H1 (cell line): ENCODE data around the gene ACSM2A. TPM values are rescaled to one million over a fixed set of nuclear protein-coding genes. Genes with fewer than 3 reads are reported as not detected.

Source experiments
- CTCF ChIA-PET: fragments of 300-600 bp; sonication (Branson Sonifier 250); formaldehyde crosslinking; loops from one replicate; lab custom pipeline; 2021; ENCODE audit not compliant: partially characterized antibody; lab: Charles Lee
- POLR2A ChIA-PET: fragments of 300-600 bp; sonication (Branson Sonifier 250); formaldehyde crosslinking; loops from one replicate; lab custom pipeline; 2021; ENCODE audit warnings: inconsistent platforms; ENCODE audit not compliant: partially characterized antibody; lab: Charles Lee
- DNase-seq, 2 experiments: peaks; one replicate each; pipeline versions ENCODE4 v3.0.0 to v3.0.0-alpha.2; 2010 to 2022; ENCODE audit warnings: low spot score in 2 of 2, low read depth in 1 of 2, mixed read lengths in 1 of 2
- FAIRE-seq: peaks from 2 replicates; lab custom pipeline; 2011; peaks lifted over from hg19 to GRCh38; lab: Jason Lieb, UNC
- H2AFZ ChIP-seq: 2 replicates; pipeline ENCODE4 v1.8.1; 2012; ENCODE audit warnings: low read length, inconsistent platforms
- H2AK5ac ChIP-seq: 2 replicates; pipeline ENCODE4 v1.6.1; 2013; ENCODE audit warnings: low read depth, low read length
- H2BK120ac ChIP-seq: replicated peaks from 2 replicates; pipeline ENCODE3; 2013; ENCODE audit warnings: low read depth, low read length, inconsistent platforms
- H2BK12ac ChIP-seq: 2 replicates; pipeline ENCODE4 v1.6.1; 2013; ENCODE audit warnings: low read depth, low read length
- H2BK15ac ChIP-seq: 2 replicates; pipeline ENCODE4 v1.6.1; 2013; ENCODE audit warnings: low read length
- H2BK20ac ChIP-seq: 2 replicates; pipeline ENCODE4 v1.6.1; 2013; ENCODE audit warnings: low read length
- H2BK5ac ChIP-seq: 2 replicates; pipeline ENCODE4 v1.6.1; 2013; ENCODE audit warnings: low read depth, low read length
- H3K14ac ChIP-seq: 2 replicates; pipeline ENCODE4 v1.6.1; 2013; ENCODE audit warnings: inconsistent platforms; ENCODE audit not compliant: insufficient read length
- H3K18ac ChIP-seq: 2 replicates; pipeline ENCODE4 v1.6.1; 2013; ENCODE audit warnings: low read length; ENCODE audit errors: extremely low read depth
- H3K23ac ChIP-seq: 2 replicates; pipeline ENCODE4 v1.6.1; 2013; ENCODE audit warnings: inconsistent platforms; ENCODE audit not compliant: insufficient read length
- H3K23me2 ChIP-seq: 2 replicates; pipeline ENCODE4 v1.6.1; 2013; ENCODE audit warnings: low read depth, low read length
- H3K27ac ChIP-seq: 2 replicates; pipeline ENCODE4 v1.6.1; 2011; ENCODE audit warnings: low read depth, low read length, inconsistent platforms
- H3K27me3 ChIP-seq, 4 experiments: replicated peaks in 1 of 4; 1 replicate in 1 of 4; 2 replicates in 3 of 4; pipeline versions ENCODE4 v1.6.1 to v1.8.1; 2011 to 2013; ENCODE audit warnings: low read length in 3 of 4, mild to moderate bottlenecking in 3 of 4, inconsistent platforms in 2 of 4, mixed read lengths in 2 of 4, moderate library complexity in 1 of 4; ENCODE audit not compliant: control insufficient read depth in 3 of 4, insufficient read depth in 3 of 4; ENCODE audit errors: extremely low read depth in 1 of 4
- H3K36me3 ChIP-seq, 4 experiments: 2 replicates each; pipeline versions ENCODE4 v1.6.1 to v1.8.1; 2011 to 2013; ENCODE audit warnings: mild to moderate bottlenecking in 4 of 4, low read length in 3 of 4, moderate library complexity in 2 of 4, control low read depth in 1 of 4, inconsistent platforms in 1 of 4; ENCODE audit not compliant: insufficient read depth in 4 of 4, control insufficient read depth in 2 of 4
- H3K4ac ChIP-seq: replicated peaks from 2 replicates; pipeline ENCODE3; 2013; ENCODE audit warnings: low read length, low read depth, mixed read lengths, inconsistent platforms; ENCODE audit not compliant: insufficient read length
- H3K4me1 ChIP-seq, 4 experiments: replicated peaks in 1 of 4; 1 replicate in 1 of 4; 2 replicates in 3 of 4; pipeline versions ENCODE4 v1.6.1 to v1.8.1; 2011 to 2013; ENCODE audit warnings: low read length in 3 of 4, inconsistent platforms in 2 of 4, mixed read lengths in 1 of 4; ENCODE audit not compliant: insufficient read depth in 4 of 4, control insufficient read depth in 3 of 4
- H3K4me2 ChIP-seq, 2 experiments: 2 replicates each; pipeline versions ENCODE4 v1.6.1 to v1.8.1; 2011 to 2013; ENCODE audit warnings: low read depth in 2 of 2, low read length in 2 of 2, control low read depth in 1 of 2, inconsistent platforms in 1 of 2, mild to moderate bottlenecking in 1 of 2; ENCODE audit not compliant: insufficient read depth in 1 of 2
- H3K4me3 ChIP-seq, 4 experiments: fragments of 200-600, 300-600 bp in 1 of 4; sonication (generic), shearing (Covaris generic), sonication (Bioruptor Twin) in 1 of 4; 2 replicates each; pipeline versions ENCODE4 v1.5.1 to v1.8.1; 2011 to 2016; ENCODE audit warnings: low read length in 4 of 4, low read depth in 3 of 4, control low read depth in 2 of 4, inconsistent platforms in 2 of 4, mild to moderate bottlenecking in 2 of 4, mixed read lengths in 1 of 4, moderate library complexity in 1 of 4; ENCODE audit not compliant: insufficient read depth in 2 of 4; ENCODE audit errors: extremely low read depth in 1 of 4
- H3K56ac ChIP-seq: replicated peaks from 2 replicates; pipeline ENCODE3; 2013; ENCODE audit warnings: low read depth, mild to moderate bottlenecking, mixed read lengths, low read length, inconsistent platforms; ENCODE audit not compliant: insufficient read length
- H3K79me1 ChIP-seq: 2 replicates; pipeline ENCODE4 v1.6.1; 2013; ENCODE audit warnings: low read depth, low read length, control low read depth
- H3K79me2 ChIP-seq, 2 experiments: 2 replicates each; pipeline versions ENCODE4 v1.6.1 to v1.8.1; 2012 to 2013; ENCODE audit warnings: low read length in 2 of 2, mild to moderate bottlenecking in 2 of 2, inconsistent platforms in 1 of 2; ENCODE audit not compliant: insufficient read depth in 2 of 2, control insufficient read depth in 1 of 2
- H3K9ac ChIP-seq, 4 experiments: replicated peaks in 1 of 4; 1 replicate in 1 of 4; 2 replicates in 3 of 4; pipeline versions ENCODE4 v1.6.1 to v1.8.1; 2011 to 2013; ENCODE audit warnings: low read depth in 3 of 4, low read length in 3 of 4, control low read depth in 2 of 4, mild to moderate bottlenecking in 2 of 4, moderate library complexity in 2 of 4, inconsistent platforms in 1 of 4; ENCODE audit errors: extremely low read depth in 1 of 4
- H3K9me3 ChIP-seq, 2 experiments: 2 replicates each; pipeline versions ENCODE4 v1.6.1 to v1.8.1; 2012 to 2013; ENCODE audit warnings: mild to moderate bottlenecking in 2 of 2, moderate library complexity in 2 of 2, control low read depth in 1 of 2, inconsistent platforms in 1 of 2, low read depth in 1 of 2, low read length in 1 of 2, mixed read lengths in 1 of 2; ENCODE audit not compliant: insufficient read depth in 2 of 2
- H4K20me1 ChIP-seq, 2 experiments: replicated peaks in 1 of 2; 2 replicates each; pipeline versions ENCODE3 to v1.8.1; 2011 to 2013; ENCODE audit warnings: inconsistent platforms in 2 of 2, low read length in 2 of 2, mild to moderate bottlenecking in 1 of 2; ENCODE audit not compliant: insufficient read depth in 2 of 2, control insufficient read depth in 1 of 2
- H4K5ac ChIP-seq: 2 replicates; pipeline ENCODE4 v1.6.1; 2013; ENCODE audit warnings: low read length, low read depth, mixed read lengths, inconsistent platforms; ENCODE audit not compliant: insufficient read length
- H4K8ac ChIP-seq: 2 replicates; pipeline ENCODE4 v1.8.0; 2013; ENCODE audit warnings: mild to moderate bottlenecking, moderate library complexity, low read length, inconsistent platforms; ENCODE audit not compliant: insufficient read depth; ENCODE audit errors: extremely low read depth
- H4K91ac ChIP-seq: replicated peaks from 2 replicates; pipeline ENCODE3; 2013; ENCODE audit warnings: low read length, mixed read lengths, inconsistent platforms; ENCODE audit not compliant: insufficient read length
- BCL11A ChIP-seq, 2 experiments: IDR thresholded peaks; one replicate each; pipeline ENCODE4 v1.6.1; 2011; ENCODE audit warnings: low read depth in 2 of 2, low read length in 2 of 2, mild to moderate bottlenecking in 2 of 2
- CBX5 ChIP-seq: fragments of 300-800, 300-1000 bp; sonication (generic); IDR thresholded peaks from 2 replicates; pipeline ENCODE4 v1.7.1; 2016; ENCODE audit warnings: antibody characterized with exemption, low read length, low read depth
- CHD2 ChIP-seq: IDR thresholded peaks from 2 replicates; pipeline ENCODE4 v1.6.1; 2012; ENCODE audit warnings: low read length, improper control_type of control experiment
- EP300 ChIP-seq, 2 experiments: IDR thresholded peaks; 1 replicate in 1 of 2; 2 replicates in 1 of 2; pipeline ENCODE4 v1.6.1; 2011 to 2012; ENCODE audit warnings: low read depth in 2 of 2, low read length in 2 of 2, mild to moderate bottlenecking in 2 of 2, borderline replicate concordance in 1 of 2, inconsistent platforms in 1 of 2, moderate library complexity in 1 of 2
- FOSL1 ChIP-seq: IDR thresholded peaks from 2 replicates; pipeline ENCODE4 v1.6.1; 2011; ENCODE audit warnings: mild to moderate bottlenecking, low read depth, low read length, moderate library complexity; ENCODE audit not compliant: insufficient read depth
- HDAC2 ChIP-seq, 2 experiments: fragments of 300-600 bp in 1 of 2; sonication (generic) in 1 of 2; IDR thresholded peaks; 2 replicates each; pipeline ENCODE4 v1.6.1; 2011 to 2012; ENCODE audit warnings: low read depth in 2 of 2, low read length in 2 of 2, mild to moderate bottlenecking in 2 of 2, moderate library complexity in 2 of 2, borderline replicate concordance in 1 of 2, inconsistent platforms in 1 of 2
- KDM5A ChIP-seq: fragments of 200-600 bp; IDR thresholded peaks from 2 replicates; pipeline ENCODE4 v1.7.1; 2012; ENCODE audit warnings: mild to moderate bottlenecking, low read length, inconsistent platforms, mixed read lengths
- MAFK ChIP-seq: IDR thresholded peaks from 2 replicates; pipeline ENCODE4 v1.6.1; 2012; ENCODE audit warnings: low read depth, mild to moderate bottlenecking, improper control_type of control experiment, low read length
- MAX ChIP-seq: IDR thresholded peaks from 2 replicates; pipeline ENCODE4 v1.6.1; 2012; ENCODE audit warnings: inconsistent platforms
- POLR2AphosphoS5 ChIP-seq: IDR thresholded peaks from 2 replicates; pipeline ENCODE4 v1.6.1; 2011; ENCODE audit warnings: low read depth, low read length
- RAD21 ChIP-seq, 2 experiments: IDR thresholded peaks in 1 of 2; conservative IDR thresholded peaks in 1 of 2; 2 replicates each; pipeline ENCODE4 v1.6.1; 2011; ENCODE audit warnings: low read depth in 2 of 2, low read length in 2 of 2, improper control_type of control experiment in 1 of 2, inconsistent platforms in 1 of 2, mild to moderate bottlenecking in 1 of 2, moderate library complexity in 1 of 2
- RNF2 ChIP-seq: fragments of 200-900, 300-1000 bp; sonication (generic); IDR thresholded peaks from 2 replicates; pipeline ENCODE4 v1.7.1; 2016; ENCODE audit warnings: borderline replicate concordance, low read depth, mild to moderate bottlenecking, antibody characterized with exemption, low read length; ENCODE audit not compliant: poor library complexity, severe bottlenecking; ENCODE audit errors: missing control alignments
- SAP30 ChIP-seq: fragments of 300-600 bp; sonication (generic); IDR thresholded peaks from 2 replicates; pipeline ENCODE4 v1.7.1; 2012; ENCODE audit warnings: low read length, moderate library complexity, mild to moderate bottlenecking, inconsistent platforms; ENCODE audit not compliant: insufficient read depth, insufficient replicate concordance
- WGBS, 2 experiments: shearing (Covaris generic) in 1 of 2; methylation state at CpG; one replicate each; pipeline versions ENCODE4 v1.1.6 to v1.1.7; 2013 to 2015; ENCODE audit warnings: low lambda C conversion rate in 2 of 2, mixed read lengths in 2 of 2, inconsistent platforms in 1 of 2, low coverage in 1 of 2, missing lambda C conversion rate in 1 of 2; ENCODE audit not compliant: insufficient replicate concordance in 2 of 2, insufficient coverage in 1 of 2, insufficient read length in 1 of 2; ENCODE audit errors: extremely low coverage in 1 of 2, missing lambda C conversion rate in 1 of 2; 5-methylcytosine and 5-hydroxymethylcytosine counted together
- polyA plus RNA-seq, 7 experiments: library from polyadenylated mRNA; depleted of rRNA in 3 of 7; stranded (reverse) in 5 of 7; unstranded in 2 of 7; fragments of >200 nt in 5 of 7; fragments of 200-250 nt in 2 of 7; gene quantifications; 1 replicate in 5 of 7; 2 replicates in 1 of 7; 4 replicates in 1 of 7; pipeline versions ENCODE4 v1.2.1 to v1.2.3, GENCODE V29; 2011 to 2013; ENCODE audit warnings: missing spikeins in 2 of 7, mixed read lengths in 2 of 7
- total RNA-seq: library from RNA; stranded (reverse); fragmentation: NEBNext Ultra II Directional; extraction: Animal tissue kit (Norgen Biotek cat#: 25700); gene quantifications from 2 replicates; pipeline ENCODE4 v1.2.1, GENCODE V29; 2021

The ACSM2A gene
- total and polyA plus RNA-seq, 2 of the 8 experiments (the other 6 are each of a cell fraction or from before 2014, with no cell fraction given), result not detected

DNA sequence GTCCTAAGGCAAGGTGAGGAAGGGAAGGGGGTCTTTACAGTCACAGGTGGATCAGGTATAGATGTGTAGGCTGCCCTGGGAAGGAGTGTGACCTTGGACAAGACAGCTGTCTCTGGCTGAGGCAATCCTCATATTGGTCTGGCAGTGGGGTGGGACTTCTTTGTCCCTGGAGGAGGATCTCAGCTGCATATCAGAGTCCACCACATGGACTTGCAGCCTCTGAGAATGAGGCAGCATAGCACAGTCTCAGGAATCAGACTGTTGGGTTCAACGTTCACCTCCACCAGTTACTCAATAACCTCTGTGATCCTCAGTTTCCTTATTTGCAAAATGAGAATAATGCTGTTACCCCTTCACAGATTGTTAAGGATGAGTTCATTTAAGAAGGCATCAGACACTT lies 33.4 kb downstream of the ACSM2A start:
- Histone ChIP-seq H2BK15ac (no peak overlapping the region), H2AK5ac (no peak overlapping the region), H3K79me2 (no peaks in the 10 kb centered on the region), H3K56ac (no peak overlapping the region), H3K27me3 (no peaks in the 10 kb centered on the region), H3K27ac (no peak overlapping the region), H4K5ac (no peak overlapping the region), H4K91ac (no peak overlapping the region), H2BK20ac (no peak overlapping the region), H2AFZ (no peak overlapping the region), H3K18ac (no peak overlapping the region), H3K14ac (no peak overlapping the region), H2BK5ac (no peak overlapping the region), H3K4ac (no peak overlapping the region), H3K9ac (no peak overlapping the region), H3K4me1 (no peaks in the 10 kb centered on the region), H3K79me1 (no peaks in the 10 kb centered on the region), H4K8ac (no peak overlapping the region), H3K4me2 (no peak overlapping the region), H3K4me3 (no peak overlapping the region), H3K36me3 (no peaks in the 10 kb centered on the region), H2BK12ac (no peak overlapping the region), H3K23me2 (no peaks in the 10 kb centered on the region), H3K23ac (no peak overlapping the region), H3K9me3 (no peaks in the 10 kb centered on the region; a peak in 1 of 4 replicates), H2BK120ac (no peak overlapping the region), H4K20me1 (no peaks in the 10 kb centered on the region)
- CTCF ChIA-PET, result no interaction called here
- POLR2A ChIA-PET, result no interaction called here
- no peak for FAIRE-seq
- 100% methylated on average over 1 of the region's 1 CpG; no CpG with 5 or more reads in 1 of the 2 experiments for WGBS, 2 experiments
- DNase-seq, result no peak
- TF ChIP-seq CBX5, result no peak
- no peak for TF ChIP-seq MAFK
- TF ChIP-seq POLR2AphosphoS5, result no peak
- TF ChIP-seq BCL11A (IDR thresholded peaks at IDR 0.05; ENCODE audit: low read depth in 2 of 2, low read length in 2 of 2), result no peak
- no peak for TF ChIP-seq HDAC2 (IDR thresholded peaks at IDR 0.05; ENCODE audit: borderline replicate concordance in 1 of 2, low read depth in 2 of 2, low read length in 2 of 2)
- no peak for TF ChIP-seq RAD21 (IDR thresholded peaks at IDR 0.05 in 1 of 2, conservative IDR thresholded peaks at IDR 0.05 in 1 of 2; ENCODE audit: low read depth in 2 of 2, low read length in 2 of 2)
- TF ChIP-seq FOSL1, result no peak
- no peak for TF ChIP-seq KDM5A
- TF ChIP-seq MAX, result no peak
- no peak for TF ChIP-seq EP300 (IDR thresholded peaks at IDR 0.05; ENCODE audit: borderline replicate concordance in 1 of 2, low read depth in 2 of 2, low read length in 2 of 2)
- no peak for TF ChIP-seq RNF2
- no peak for TF ChIP-seq CHD2
- no peak for TF ChIP-seq SAP30
